Stomach (tissue), 4 donors: ENCODE data around the gene VAPA.

ENCODE experiments used
- POLR2A ChIP-seq, 4 donors: fragments of 450-650 bp; IDR thresholded peaks; one replicate each; pipeline ENCODE4 v1.6.1; 2016; ENCODE audit warnings: antibody characterized with exemption in 4 of 4, control low read depth in 2 of 4, mild to moderate bottlenecking in 1 of 4, moderate library complexity in 1 of 4
- TF ChIP-seq, protein P1 (sequence below), 7 experiments: fragments of 450-650 bp in 4 of 7; fragments of 200-600 bp in 3 of 7; sonication (generic) in 3 of 7; IDR thresholded peaks; one replicate each; pipeline ENCODE4 v1.5.1; 2016 to 2019; ENCODE audit warnings: antibody characterized with exemption in 7 of 7, control low read depth in 2 of 7, mild to moderate bottlenecking in 1 of 7

DNA sequence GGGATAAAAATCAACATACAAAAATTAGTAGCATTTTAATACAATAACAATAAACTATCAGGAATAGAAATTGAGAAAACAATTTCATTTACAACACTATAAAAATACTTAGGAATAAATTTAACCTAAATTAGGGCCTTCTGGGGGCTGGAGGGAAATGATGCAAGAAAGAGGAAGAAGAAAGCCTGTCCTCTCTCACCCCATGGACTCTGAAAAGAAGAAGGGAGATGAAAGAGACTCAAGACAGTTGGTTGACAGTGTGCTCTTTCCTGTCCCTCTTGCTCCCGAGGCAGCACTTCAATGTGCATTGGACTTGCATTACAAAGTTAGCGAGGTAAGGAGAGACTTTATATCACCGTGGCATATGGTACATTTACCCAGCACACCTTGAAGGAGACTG, 88.5 kb downstream of the VAPA start:
- no peak for TF ChIP-seq POLR2A (IDR thresholded peaks at IDR 0.05)
- TF ChIP-seq, protein P1, sequence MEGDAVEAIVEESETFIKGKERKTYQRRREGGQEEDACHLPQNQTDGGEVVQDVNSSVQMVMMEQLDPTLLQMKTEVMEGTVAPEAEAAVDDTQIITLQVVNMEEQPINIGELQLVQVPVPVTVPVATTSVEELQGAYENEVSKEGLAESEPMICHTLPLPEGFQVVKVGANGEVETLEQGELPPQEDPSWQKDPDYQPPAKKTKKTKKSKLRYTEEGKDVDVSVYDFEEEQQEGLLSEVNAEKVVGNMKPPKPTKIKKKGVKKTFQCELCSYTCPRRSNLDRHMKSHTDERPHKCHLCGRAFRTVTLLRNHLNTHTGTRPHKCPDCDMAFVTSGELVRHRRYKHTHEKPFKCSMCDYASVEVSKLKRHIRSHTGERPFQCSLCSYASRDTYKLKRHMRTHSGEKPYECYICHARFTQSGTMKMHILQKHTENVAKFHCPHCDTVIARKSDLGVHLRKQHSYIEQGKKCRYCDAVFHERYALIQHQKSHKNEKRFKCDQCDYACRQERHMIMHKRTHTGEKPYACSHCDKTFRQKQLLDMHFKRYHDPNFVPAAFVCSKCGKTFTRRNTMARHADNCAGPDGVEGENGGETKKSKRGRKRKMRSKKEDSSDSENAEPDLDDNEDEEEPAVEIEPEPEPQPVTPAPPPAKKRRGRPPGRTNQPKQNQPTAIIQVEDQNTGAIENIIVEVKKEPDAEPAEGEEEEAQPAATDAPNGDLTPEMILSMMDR (IDR thresholded peaks at IDR 0.05), result no peak
